GM18868 (cell line): ENCODE data around the gene LIN7A.
A peak's percentile ranks its signal among the peaks of the same experiment; 100 is the strongest.
"Not testable (repeated sequence)": the region's sequence is repeated elsewhere in the genome, so short reads cannot be mapped to it uniquely, and the experiment has no call there.

Experiments used
- ATAC-seq: cut with Tn5 transposase; IDR thresholded peaks from one replicate; pipeline ENCODE4 v1.9.1; 2021; ENCODE audit warnings: mild to moderate bottlenecking, moderate library complexity; ENCODE audit not compliant: unreplicated experiment

LIN7A gene

GRCh38 chr12:80924437-80924836 is 13.3 kb downstream of the LIN7A start:
- no peak for ATAC-seq

- ATAC-seq: no peak
Measured at GRCh38 chr12:80920006-80920405, 17.7 kb downstream of the LIN7A start.

GRCh38 chr12:80917651-80918050 is 20.1 kb downstream of the LIN7A start:
- ATAC-seq: no peak

GRCh38 chr12:80912901-80913770 is 24.6 kb downstream of the LIN7A start:
- no peak for ATAC-seq

GRCh38 chr12:80909370-80909769 is 28.4 kb downstream of the LIN7A start:
- ATAC-seq: no peak

GRCh38 chr12:80902711-80903110 is 35.0 kb downstream of the LIN7A start:
- no peak for ATAC-seq

GRCh38 chr12:80901661-80902060 is 36.1 kb downstream of the LIN7A start:
- no peak for ATAC-seq

- no peak for ATAC-seq
Measured at GRCh38 chr12:80895240-80895639, 42.5 kb downstream of the LIN7A start.

GRCh38 chr12:80894179-80894578 is 43.6 kb downstream of the LIN7A start:
- no peak for ATAC-seq

- ATAC-seq: peak; percentile 80
Measured at GRCh38 chr12:80892597-80893445, 44.9 kb downstream of the LIN7A start.

- ATAC-seq: no peak
Measured at GRCh38 chr12:80884651-80885050, 53.1 kb downstream of the LIN7A start.

GRCh38 chr12:80881106-80881505 is 56.6 kb downstream of the LIN7A start:
- no peak for ATAC-seq

- ATAC-seq: not testable (repeated sequence)
Measured at GRCh38 chr12:80878452-80878851, 59.3 kb downstream of the LIN7A start.

- ATAC-seq: no peak
Measured at GRCh38 chr12:80877721-80878265, 59.9 kb downstream of the LIN7A start.

GRCh38 chr12:80872053-80872452 is 65.7 kb downstream of the LIN7A start:
- ATAC-seq: no peak

- ATAC-seq: no peak
Measured at GRCh38 chr12:80869264-80869663, 68.5 kb downstream of the LIN7A start.

- ATAC-seq: no peak
Measured at GRCh38 chr12:80868576-80868975, 69.2 kb downstream of the LIN7A start.

GRCh38 chr12:80867941-80868340 is 69.8 kb downstream of the LIN7A start:
- no peak for ATAC-seq

- no peak for ATAC-seq
Measured at GRCh38 chr12:80864046-80864735, 73.5 kb downstream of the LIN7A start.

GRCh38 chr12:80862531-80862930 is 75.2 kb downstream of the LIN7A start:
- ATAC-seq: no peak
